GM19193 (cell line): ENCODE results near the gene PRKACA.

Experiments
- POLR2A ChIP-seq: IDR thresholded peaks from 4 replicates; pipeline ENCODE4 v1.6.1; 2011; ENCODE audit not compliant: insufficient read depth, insufficient read length; ENCODE audit errors: extremely low read depth

Gene PRKACA

DNA sequence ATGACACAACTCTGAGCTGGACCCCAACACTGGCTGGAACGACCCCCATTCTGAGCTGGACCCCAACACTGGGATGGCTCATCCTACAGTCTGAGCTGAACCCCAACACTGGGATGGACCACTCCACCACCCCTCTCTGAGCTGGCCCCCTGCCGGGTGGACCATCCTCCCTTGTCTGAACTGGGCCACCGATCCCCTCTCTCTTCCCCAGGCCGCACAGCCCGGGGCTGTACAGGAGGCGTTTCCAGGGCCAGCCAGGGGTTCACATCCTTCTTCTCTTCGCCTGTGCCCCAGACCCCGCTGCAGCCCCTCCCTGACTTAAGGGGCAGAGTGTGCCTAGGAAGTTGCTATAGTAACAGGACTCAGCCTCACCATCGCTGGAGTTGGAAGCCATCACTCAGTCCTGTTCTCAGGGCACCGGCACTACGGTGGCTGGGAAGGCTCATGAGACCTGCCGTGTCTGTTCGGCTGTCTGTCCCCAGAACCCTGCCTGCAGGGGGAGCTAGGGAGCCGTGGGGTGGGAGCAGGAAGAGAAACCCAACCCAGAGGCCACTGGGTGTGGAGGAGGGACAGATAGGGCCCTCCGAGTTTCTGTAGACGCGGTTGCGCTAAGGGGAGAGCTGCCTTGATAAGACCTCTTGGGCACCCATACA is 3.7 kb downstream of the PRKACA start:
- TF ChIP-seq POLR2A = no peak

DNA sequence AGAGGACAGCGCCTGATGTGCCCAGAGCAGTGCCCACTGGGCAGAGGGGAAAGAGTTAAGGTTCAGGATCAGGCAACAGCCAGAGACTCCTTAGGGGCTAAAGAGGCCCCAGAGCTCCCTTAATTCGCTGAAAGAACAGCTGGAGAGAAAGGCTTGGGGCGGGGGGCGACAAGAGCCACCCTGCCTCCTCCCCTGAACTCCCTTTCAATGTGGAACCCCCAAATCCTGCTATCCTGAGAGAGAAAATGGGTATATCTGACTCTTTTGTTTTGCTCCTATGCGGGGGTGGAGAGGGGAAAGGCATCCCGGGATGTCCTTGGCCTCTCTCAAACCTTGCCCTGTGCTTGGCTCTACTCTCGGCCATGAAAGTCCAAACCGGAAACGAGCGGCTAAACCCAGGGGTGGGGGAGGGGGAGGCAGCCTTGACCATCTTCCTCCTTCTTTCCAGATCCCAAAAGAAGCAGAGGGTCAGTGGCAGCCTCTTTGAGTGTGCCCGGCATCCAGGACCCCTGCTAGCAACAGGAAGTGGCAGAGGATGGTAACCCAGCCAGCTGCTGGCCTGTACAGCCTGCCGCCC is 4.7 kb downstream of the PRKACA start:
- TF ChIP-seq POLR2A = no peak

DNA sequence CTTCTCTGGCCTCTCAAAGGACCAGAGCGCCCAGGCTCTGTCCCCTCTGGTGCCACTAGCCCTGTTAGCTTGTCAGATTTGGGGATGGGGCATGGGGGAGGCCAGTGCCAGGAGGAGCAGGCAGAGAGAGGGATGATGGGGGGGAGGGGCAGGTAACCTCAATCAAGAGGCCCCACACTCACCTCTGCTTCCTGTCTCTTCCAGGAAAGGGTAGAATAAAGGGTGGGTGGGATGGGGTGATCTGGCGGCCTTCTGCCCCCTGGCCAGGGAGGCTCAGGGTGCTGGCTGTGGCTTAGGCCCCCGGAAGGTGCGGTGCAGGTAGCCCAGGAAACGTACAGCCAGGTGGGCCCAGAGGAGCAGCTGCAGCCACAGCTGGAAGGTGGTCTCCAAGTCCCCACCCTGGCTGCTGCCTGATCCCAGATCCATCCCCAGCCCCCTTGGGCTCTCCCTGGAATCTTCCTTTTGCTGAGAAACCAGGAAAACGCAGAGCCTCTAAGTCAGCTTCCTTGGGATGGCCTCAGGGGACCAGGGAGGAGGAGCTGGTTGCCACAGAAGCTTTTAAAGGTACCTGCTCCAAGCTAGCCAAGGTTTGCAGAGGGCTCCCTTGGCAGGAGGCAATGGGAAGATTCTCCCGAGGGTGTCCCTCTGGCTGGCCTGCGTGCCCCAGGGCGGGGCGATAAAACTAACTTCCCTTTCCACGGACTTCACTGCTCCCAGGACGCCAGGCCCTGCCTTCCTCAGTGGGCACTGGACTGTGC is 5.3 kb downstream of the PRKACA start:
- TF ChIP-seq POLR2A = no peak

DNA sequence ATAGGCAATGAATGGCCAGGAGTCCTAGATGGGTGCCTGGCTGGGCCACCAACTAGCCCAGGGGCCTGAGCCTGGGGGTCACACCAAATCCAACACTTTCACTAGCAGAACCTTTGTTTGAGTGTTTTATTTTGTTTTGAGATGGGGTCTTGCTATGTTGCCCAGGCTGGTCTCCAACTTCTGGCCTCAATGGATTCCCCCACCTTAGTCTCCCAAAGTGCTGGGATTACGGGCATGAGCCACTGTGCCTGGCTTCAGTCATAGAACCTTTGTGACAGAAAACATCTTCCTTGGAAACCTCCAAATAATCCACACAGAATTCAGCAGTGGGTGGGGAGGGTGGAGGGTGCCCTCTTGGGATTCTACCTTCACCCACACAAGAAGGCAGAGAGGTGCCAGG is 6.1 kb downstream of the PRKACA start:
- TF ChIP-seq POLR2A = no peak

DNA sequence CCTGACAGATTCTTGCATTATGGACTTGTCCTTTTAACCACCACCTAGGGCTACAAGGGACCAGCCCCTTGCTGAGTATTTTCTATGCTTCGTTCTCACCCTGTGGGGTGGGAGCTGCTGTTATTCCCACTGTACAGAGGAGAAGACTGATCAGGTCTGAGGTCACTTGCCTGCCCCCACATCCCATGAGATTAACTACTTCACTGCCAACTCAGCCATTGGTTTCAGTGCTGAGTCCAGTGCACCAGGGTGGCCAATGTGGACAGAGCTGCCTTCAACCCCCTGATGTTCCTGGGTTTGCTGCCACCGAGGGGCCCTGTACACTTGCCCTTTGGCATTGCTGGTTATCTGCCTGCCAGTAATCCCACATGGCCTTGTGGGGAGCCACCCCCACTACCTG is 6.9 kb downstream of the PRKACA start:
- no peak for TF ChIP-seq POLR2A

DNA sequence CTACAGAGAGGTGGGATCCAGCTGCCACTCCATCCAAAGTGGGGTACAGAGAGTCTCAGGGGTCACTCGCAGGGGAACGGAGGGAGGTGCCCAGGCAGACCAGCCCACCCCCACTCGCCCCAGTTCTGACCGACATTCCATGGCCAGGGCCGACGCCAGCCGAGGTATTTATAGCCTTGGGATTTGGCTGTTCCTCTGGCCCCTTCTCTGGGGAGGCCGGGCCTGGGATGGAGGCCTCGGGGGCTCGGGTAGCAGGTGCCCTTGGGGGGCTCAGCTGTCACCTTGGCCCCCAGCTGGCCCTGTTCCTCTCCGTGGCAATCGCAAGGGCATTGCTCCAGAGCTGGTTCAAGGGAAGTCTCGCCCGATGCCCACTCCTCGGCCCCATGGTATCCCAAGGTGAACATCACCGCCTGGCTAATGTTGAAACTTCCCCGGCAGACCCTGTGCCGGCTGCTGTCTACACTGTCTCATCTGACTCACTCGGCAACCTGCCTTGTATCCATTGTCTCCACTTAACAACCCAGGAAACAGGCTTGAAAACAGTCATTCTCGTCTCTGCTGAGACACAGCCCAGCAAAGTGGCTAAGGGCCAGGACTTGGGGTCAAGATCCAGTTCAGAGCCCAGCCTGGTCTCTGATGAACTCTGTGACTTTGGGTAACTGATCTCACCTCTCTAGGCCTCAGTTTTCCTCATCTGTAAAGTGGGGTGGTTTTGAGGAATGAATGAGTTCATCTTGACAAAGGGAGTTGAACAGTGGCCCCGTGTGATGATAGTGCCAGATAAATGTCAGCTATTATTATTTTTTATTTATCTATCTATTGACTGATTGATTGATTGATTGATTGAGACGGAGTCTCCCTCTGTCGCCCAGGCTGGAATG is 9.7 kb downstream of the PRKACA start:
- no peak for TF ChIP-seq POLR2A

DNA sequence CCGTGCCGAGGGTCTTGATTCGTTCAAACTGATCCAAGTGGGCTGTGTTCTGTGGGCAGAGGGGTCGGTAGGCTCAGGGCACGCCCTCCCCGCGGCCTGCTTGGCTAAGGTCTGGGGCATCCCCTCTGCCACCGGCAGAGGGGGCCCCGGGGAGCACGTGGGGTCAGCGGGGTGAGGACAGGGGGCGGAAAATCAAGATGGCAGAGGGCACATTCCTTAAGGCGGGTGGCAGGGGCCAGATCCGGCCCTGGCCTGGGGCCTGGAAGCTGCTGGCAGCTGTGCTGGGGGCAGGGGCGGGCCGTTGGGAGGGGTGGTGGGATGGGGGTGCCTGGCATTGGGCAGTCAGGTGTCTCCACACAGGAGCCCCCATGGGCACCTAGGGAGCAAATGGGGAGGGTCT is 10.7 kb downstream of the PRKACA start:
- TF ChIP-seq POLR2A = no peak

DNA sequence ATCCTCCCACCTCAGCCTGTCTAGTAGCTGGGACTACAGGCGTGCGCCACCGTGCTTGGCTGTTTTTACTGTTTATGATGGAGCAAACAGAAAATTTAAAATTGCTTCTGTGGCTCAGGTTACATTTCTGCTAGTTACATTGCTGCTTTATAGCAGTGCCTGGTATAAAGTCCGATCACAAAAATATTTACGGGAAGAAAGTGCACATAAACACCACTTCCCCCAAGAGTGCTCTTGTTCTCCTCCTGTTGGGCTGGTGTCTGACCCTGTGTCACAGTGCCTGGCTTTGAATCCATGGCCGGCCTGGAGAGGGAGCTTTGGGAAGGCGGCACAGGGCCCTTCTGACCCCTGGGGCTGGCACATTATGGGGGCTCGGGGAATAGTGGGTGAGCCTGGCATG is 11.9 kb downstream of the PRKACA start:
- no peak for TF ChIP-seq POLR2A

DNA sequence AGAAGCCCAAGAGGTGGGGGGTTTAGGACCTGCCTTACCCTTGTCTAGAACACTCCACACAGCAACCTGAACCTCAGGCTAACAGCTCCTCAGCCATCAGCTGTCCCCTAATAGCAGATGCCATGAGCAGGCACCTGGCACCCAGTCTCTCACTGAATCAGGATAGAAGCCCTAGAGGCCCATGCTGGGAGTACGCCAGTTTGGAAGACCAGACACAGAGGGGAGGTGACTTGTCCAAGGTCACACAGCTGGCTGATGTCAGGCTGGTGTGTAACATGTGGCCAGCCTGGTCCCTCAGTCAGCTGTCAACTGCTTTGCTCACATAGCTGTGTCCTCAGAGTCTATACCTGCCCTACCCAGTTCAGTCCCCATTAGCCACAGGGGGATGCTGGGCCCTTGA is 14.3 kb downstream of the PRKACA start:
- no peak for TF ChIP-seq POLR2A

DNA sequence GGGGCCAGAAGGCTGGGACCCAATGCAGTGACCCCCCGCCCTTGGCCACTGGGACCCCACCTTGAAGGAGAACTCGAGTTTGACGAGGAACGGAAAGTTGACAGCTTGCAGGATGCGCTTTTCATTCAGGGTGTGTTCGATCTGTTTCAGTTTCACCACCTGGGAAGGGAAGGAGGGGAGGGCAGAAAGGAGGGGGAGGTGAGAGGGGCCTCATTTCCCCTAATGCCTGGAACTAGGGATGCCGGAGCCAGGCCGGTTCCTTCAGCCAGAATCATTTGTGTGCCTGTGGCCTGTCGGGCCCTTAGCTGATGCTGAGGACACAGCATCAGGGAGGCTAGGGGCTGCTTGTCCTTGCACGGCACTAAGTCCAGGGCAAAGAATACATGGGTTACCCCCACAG is 14.8 kb downstream of the PRKACA start:
- TF ChIP-seq POLR2A = no peak

DNA sequence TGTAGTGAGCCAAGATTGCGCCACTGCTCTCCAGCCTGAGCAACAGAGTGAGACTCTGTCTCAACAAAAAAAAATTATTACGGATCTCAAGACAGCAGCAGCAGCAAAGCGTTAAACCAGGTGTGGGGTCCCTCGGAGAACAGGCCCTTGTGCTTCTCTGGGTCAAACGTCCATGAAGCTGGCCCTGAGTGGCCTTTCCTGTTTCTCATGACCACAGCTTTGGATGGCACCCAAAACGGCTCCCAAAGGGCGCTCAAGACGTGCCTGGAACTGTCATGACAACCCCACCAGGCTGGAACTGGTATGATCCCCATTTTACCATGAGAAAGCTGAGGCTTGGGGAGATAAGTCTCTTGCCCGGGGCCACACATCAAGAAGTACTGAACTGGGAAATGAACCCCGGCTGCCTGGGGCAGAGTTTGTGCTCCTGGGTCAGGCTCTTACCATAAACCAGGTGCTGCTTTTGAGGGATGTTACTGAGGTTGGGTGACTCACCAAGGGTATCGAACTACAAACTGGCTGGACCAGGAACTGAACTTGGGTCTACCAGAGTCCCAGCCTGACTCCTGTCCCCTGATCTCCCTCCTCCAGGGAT is 15.4 kb downstream of the PRKACA start:
- TF ChIP-seq POLR2A = no peak

DNA sequence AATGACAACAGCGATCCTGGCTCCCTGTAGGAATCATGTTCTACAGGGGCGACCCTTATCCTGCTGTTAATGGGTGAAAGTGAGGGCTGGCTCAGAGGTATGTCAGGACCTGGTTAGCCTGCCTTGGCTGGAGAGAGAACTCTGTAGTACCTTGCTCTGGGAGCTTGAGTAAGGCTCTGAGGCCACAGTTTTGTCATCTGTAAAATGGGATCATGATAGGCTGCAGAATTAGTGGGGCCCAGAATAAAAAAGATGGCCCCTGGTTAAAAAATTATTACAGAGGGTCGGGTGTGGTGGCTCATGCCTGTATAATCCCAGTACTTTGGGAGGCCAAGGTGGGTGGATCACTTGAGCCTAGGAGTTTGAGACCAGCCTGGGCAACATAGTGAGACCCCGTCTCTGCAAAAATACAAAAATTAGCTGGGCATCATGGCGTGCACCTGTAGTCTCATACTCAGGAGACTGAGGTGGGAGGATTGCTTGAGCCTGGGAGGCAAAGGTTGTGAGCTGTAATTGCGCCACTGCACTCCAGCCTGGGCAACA is 16.5 kb downstream of the PRKACA start:
- TF ChIP-seq POLR2A = no peak

DNA sequence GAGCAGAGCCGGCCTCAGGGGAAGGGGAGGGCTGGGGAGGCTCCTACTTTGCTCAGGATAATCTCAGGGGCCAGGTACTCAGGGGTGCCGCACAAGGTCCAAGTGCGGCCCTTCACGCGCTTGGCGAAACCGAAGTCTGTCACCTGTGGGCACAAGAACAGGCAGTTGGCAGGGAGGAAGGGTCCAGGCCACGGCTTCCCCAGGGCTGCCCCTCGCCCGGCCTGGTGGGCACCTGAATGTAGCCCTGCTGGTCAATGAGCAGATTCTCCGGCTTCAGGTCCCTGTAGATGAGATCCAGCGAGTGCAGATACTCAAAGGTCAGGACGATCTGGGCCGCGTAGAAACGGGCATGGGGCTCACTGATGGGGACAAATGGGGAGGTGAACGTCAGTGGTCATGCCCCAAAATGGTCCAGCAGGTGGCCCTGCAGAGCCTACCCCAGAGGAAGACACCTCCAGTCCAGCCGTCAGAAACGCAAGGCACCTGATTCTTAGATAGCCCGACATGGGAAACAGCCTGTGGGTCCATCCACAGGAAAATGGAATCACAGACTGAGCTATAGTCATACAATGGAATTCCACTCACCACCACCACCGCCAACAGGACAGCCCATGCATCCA is 19.9 kb downstream of the PRKACA start:
- TF ChIP-seq POLR2A = no peak
